ENCODE results near the gene STARD8. TPM values are rescaled to one million over a fixed set of nuclear protein-coding genes. Genes with fewer than 3 reads are reported as not detected.

STARD8 gene
- total RNA-seq, 4 donors from 2014 or later: 10.5 to 35.6 (median 16.9) TPM

DNA sequence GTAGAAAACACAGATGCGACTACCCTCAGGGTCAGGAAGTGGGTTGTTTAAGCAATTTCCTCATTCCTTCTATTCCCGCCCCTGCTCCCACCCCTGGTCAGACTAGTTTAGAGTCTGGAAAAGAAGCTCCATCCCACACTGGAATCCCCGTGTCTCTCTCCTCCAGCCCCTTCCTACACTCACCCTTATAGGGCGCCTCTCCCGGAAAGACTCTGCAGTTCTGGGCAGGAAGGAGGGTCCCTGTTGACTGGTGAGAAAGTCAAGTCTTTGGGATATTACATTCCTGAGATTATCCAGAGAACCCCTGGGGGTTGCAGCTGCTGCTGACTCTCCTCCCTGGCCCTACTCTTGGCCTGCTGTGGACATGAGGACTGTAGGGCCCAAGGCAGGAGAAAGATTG, 11.9 kb downstream of the STARD8 start:
- no peaks in the 10 kb centered on the region for H3K9me3 ChIP-seq
- DNase-seq: no peak
- no peak overlapping the region for H3K27ac ChIP-seq
- intact Hi-C loops (cut with DNase I): no loop called here
- peaks cover 5% of the 10 kb centered on the region for H3K27me3 ChIP-seq
- H3K36me3 ChIP-seq: no peaks in the 10 kb centered on the region
- TF ChIP-seq POLR2A (IDR thresholded peaks at IDR 0.05): no peak
- TF ChIP-seq, protein P1, sequence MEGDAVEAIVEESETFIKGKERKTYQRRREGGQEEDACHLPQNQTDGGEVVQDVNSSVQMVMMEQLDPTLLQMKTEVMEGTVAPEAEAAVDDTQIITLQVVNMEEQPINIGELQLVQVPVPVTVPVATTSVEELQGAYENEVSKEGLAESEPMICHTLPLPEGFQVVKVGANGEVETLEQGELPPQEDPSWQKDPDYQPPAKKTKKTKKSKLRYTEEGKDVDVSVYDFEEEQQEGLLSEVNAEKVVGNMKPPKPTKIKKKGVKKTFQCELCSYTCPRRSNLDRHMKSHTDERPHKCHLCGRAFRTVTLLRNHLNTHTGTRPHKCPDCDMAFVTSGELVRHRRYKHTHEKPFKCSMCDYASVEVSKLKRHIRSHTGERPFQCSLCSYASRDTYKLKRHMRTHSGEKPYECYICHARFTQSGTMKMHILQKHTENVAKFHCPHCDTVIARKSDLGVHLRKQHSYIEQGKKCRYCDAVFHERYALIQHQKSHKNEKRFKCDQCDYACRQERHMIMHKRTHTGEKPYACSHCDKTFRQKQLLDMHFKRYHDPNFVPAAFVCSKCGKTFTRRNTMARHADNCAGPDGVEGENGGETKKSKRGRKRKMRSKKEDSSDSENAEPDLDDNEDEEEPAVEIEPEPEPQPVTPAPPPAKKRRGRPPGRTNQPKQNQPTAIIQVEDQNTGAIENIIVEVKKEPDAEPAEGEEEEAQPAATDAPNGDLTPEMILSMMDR (IDR thresholded peaks at IDR 0.05): no peak
- H3K4me1 ChIP-seq: no peaks in the 10 kb centered on the region
- no peak overlapping the region for H3K4me3 ChIP-seq (replicated peaks in 1 of 3)
- 75 to 86% methylated on average over 5 of the region's 5 CpGs for WGBS, 2 donors

DNA sequence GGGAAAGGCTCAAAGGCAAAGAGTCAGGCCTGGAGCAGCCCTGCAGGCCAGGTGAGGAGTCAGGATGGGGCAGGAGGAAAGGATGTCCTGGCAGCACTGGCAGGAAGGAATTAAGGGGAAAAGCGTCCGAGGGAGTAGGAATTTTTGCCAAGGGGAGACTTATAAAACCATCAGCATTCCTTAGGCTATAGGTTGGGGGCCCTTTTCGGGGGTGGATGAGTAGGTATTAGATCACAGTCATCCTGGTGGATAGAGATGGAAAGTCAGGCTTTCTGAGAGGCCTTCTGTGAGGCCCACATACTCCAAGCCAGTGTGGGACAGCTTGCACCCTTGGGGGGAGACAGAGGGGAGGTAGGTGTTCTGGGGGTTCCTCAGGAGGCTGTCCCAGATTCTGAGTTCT, 12.3 kb downstream of the STARD8 start:
- Histone ChIP-seq H3K27ac (no peak overlapping the region), H3K27me3 (peaks cover 5% of the 10 kb centered on the region), H3K9me3 (no peaks in the 10 kb centered on the region), H3K4me3 (replicated peaks in 1 of 3) (no peak overlapping the region), H3K36me3 (no peaks in the 10 kb centered on the region), H3K4me1 (no peaks in the 10 kb centered on the region)
- TF ChIP-seq, protein P1 (IDR thresholded peaks at IDR 0.05): no peak
- TF ChIP-seq POLR2A (IDR thresholded peaks at IDR 0.05): no peak
- DNase-seq: no peak
- 61 to 83% methylated on average over 3 of the region's 3 CpGs for WGBS, 2 donors
- intact Hi-C loops (cut with DNase I): no loop called here

DNA sequence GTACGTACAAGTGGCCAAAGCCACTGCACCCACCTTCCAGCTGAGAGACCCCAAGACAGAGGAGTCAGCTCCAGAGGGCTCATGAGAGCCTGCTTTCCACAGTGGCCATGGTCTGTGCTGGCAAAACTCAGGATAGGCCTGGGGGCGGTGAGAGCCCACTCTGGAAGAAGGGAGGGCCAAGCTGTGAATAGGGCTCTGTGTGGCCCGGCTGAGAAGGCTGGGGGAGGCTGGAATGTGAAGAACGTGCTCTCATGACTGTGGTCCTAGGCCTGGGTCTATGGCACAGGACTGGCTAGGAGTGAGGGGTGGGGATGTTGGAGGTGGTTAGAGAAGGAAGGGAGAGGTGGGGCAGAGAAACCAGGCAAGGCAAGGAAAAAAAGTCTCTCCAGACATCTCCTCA, 13.3 kb downstream of the STARD8 start:
- no peaks in the 10 kb centered on the region for H3K9me3 ChIP-seq
- DNase-seq: no peak
- no peak overlapping the region for H3K27ac ChIP-seq
- TF ChIP-seq, protein P1 (IDR thresholded peaks at IDR 0.05): no peak
- TF ChIP-seq POLR2A (IDR thresholded peaks at IDR 0.05): no peak
- intact Hi-C loops (cut with DNase I): no loop called here
- WGBS, 2 donors: 64 to 84% methylated on average over 3 to 4 of the region's 4 CpGs
- no peak overlapping the region for H3K4me3 ChIP-seq (replicated peaks in 1 of 3)
- H3K27me3 ChIP-seq: peaks cover 5% of the 10 kb centered on the region
- H3K36me3 ChIP-seq: no peaks in the 10 kb centered on the region
- H3K4me1 ChIP-seq: no peaks in the 10 kb centered on the region

GRCh38 chrX:68665502-68665901, 18.0 kb downstream of the STARD8 start:
- H3K9me3 ChIP-seq: no peaks in the 10 kb centered on the region
- TF ChIP-seq, protein P1 (IDR thresholded peaks at IDR 0.05): no peak
- no peak for TF ChIP-seq POLR2A (IDR thresholded peaks at IDR 0.05)
- intact Hi-C loops (cut with DNase I): no loop called here
- 56 to 76% methylated on average over 5 to 9 of the region's 9 CpGs for WGBS, 2 donors
- H3K4me1 ChIP-seq: no peaks in the 10 kb centered on the region
- no peak for DNase-seq
- no peaks in the 10 kb centered on the region for H3K36me3 ChIP-seq
- H3K4me3 ChIP-seq (replicated peaks in 1 of 3): no peak overlapping the region
- H3K27me3 ChIP-seq: peaks cover 5% of the 10 kb centered on the region
- H3K27ac ChIP-seq: no peak overlapping the region

- DNase-seq: no peak
- Histone ChIP-seq H3K4me3 (replicated peaks in 1 of 3) (no peak overlapping the region), H3K27ac (no peak overlapping the region), H3K27me3 (peaks cover 5% of the 10 kb centered on the region), H3K9me3 (no peaks in the 10 kb centered on the region), H3K4me1 (peaks cover 0 to 9% of the 10 kb centered on the region in 2 donors), H3K36me3 (no peaks in the 10 kb centered on the region)
- 87 to 100% methylated on average over 5 of the region's 5 CpGs for WGBS, 2 donors
- TF ChIP-seq, protein P1 (IDR thresholded peaks at IDR 0.05): no peak
- TF ChIP-seq POLR2A (IDR thresholded peaks at IDR 0.05): no peak
- intact Hi-C loops (cut with DNase I): no loop called here
Measured at GRCh38 chrX:68666580-68666979, 19.1 kb downstream of the STARD8 start.
